Bronchial epithelial cell (primary cell): ENCODE measurements around the gene PCDHGB5. TPM values are rescaled to one million over a fixed set of nuclear protein-coding genes. Genes with fewer than 3 reads are reported as not detected.
A peak's percentile ranks its signal among the peaks of the same experiment; 100 is the strongest.

Experiments
- DNase-seq: peaks from one replicate; pipeline ENCODE4 v3.0.0-alpha.2; 2010; ENCODE audit warnings: low read depth
- FAIRE-seq: peaks from 2 replicates; lab custom pipeline; 2011; peaks lifted over from hg19 to GRCh38; lab: Jason Lieb, UNC
- H3K27me3 ChIP-seq: 2 replicates; pipeline ENCODE4 v1.5.1; 2011; ENCODE audit warnings: low read length; ENCODE audit not compliant: control insufficient read depth, insufficient read depth
- H3K36me3 ChIP-seq: 2 replicates; pipeline ENCODE4 v1.5.1; 2011; ENCODE audit warnings: low read length; ENCODE audit not compliant: control insufficient read depth, insufficient read depth
- H3K4me3 ChIP-seq: 2 replicates; pipeline ENCODE4 v1.5.1; 2011; ENCODE audit warnings: mild to moderate bottlenecking, low read depth, low read length, control low read depth
- total RNA-seq: library from RNA; depleted of rRNA; stranded (reverse); fragments of >200 nt; gene quantifications from 2 replicates; pipeline ENCODE4 v1.2.1, GENCODE V29; 2014
- TF ChIP-seq, protein P1 (sequence below): IDR thresholded peaks from 2 replicates; pipeline ENCODE4 v1.5.1; 2011; ENCODE audit warnings: mild to moderate bottlenecking, moderate library complexity, low read length, control low read depth, inconsistent platforms; ENCODE audit not compliant: insufficient read depth, severe bottlenecking

The PCDHGB5 gene
- total RNA-seq, 1 donor from 2014 or later: 2.4 TPM

- DNase-seq (no peak), FAIRE-seq (no peak)
- no peaks in the 10 kb centered on the region for H3K36me3 ChIP-seq
- no peak overlapping the region for H3K4me3 ChIP-seq
- TF ChIP-seq, protein P1, sequence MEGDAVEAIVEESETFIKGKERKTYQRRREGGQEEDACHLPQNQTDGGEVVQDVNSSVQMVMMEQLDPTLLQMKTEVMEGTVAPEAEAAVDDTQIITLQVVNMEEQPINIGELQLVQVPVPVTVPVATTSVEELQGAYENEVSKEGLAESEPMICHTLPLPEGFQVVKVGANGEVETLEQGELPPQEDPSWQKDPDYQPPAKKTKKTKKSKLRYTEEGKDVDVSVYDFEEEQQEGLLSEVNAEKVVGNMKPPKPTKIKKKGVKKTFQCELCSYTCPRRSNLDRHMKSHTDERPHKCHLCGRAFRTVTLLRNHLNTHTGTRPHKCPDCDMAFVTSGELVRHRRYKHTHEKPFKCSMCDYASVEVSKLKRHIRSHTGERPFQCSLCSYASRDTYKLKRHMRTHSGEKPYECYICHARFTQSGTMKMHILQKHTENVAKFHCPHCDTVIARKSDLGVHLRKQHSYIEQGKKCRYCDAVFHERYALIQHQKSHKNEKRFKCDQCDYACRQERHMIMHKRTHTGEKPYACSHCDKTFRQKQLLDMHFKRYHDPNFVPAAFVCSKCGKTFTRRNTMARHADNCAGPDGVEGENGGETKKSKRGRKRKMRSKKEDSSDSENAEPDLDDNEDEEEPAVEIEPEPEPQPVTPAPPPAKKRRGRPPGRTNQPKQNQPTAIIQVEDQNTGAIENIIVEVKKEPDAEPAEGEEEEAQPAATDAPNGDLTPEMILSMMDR: no peak
- H3K27me3 ChIP-seq: peaks cover 5% of the 10 kb centered on the region
Measured at GRCh38 chr5:141356133-141356532, 41.6 kb upstream of the PCDHGB5 start.

GRCh38 chr5:141356950-141357349 lies 40.8 kb upstream of the PCDHGB5 start:
- Histone ChIP-seq H3K4me3 (no peak overlapping the region), H3K27me3 (peaks cover 5% of the 10 kb centered on the region), H3K36me3 (no peaks in the 10 kb centered on the region)
- FAIRE-seq (no peak), DNase-seq (no peak)
- TF ChIP-seq, protein P1: no peak

- Histone ChIP-seq H3K36me3 (no peaks in the 10 kb centered on the region), H3K27me3 (peaks cover 13% of the 10 kb centered on the region), H3K4me3 (peak within 1 kb of the TSS; percentile 23)
- DNase-seq (peak; percentile 25), FAIRE-seq (no peak)
- TF ChIP-seq, protein P1: peak; percentile 33
Measured at GRCh38 chr5:141359790-141360426, 37.8 kb upstream of the PCDHGB5 start, which contains the start of gene PCDHGB2. Gene PCDHGB2 (plus strand): TSS chr5:141359994. CDS start chr5:141360136, 142 bp downstream.

GRCh38 chr5:141360685-141361084 lies 37.1 kb upstream of the PCDHGB5 start:
- TF ChIP-seq, protein P1: no peak
- no peaks in the 10 kb centered on the region for H3K36me3 ChIP-seq
- FAIRE-seq (no peak), DNase-seq (no peak)
- no peak overlapping the region for H3K4me3 ChIP-seq
- peaks cover 17% of the 10 kb centered on the region for H3K27me3 ChIP-seq

DNA sequence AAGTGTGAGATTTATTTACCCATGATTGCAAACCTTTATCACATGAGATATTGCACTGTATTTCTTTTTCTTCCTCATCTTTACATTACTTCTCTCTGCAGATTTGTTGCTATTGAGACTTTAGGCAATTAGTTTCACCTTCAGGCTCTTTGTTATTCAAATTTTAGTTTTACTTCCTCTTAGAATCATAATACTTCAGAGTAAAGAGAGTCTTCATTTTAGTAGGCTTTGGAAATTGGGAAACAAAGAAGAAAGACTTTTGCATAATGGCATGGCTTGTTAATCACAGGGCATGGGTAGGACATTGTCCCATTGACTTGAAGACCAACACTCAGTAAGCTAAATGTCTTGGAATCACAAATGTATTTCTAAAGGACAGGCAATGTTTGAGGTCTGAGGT lies 35.0 kb upstream of the PCDHGB5 start:
- H3K27me3 ChIP-seq: peaks cover 25% of the 10 kb centered on the region
- no peak for FAIRE-seq

More for the DNA sequence above, 35.0 kb upstream of the PCDHGB5 start:
- TF ChIP-seq, protein P1: no peak
- Histone ChIP-seq H3K4me3 (no peak overlapping the region), H3K36me3 (no peaks in the 10 kb centered on the region)
- no peak for DNase-seq
